Fibroblast of skin of abdomen (primary cell): ENCODE data around the gene HMMR.

Source experiments
- DNase-seq: peaks from one replicate; pipeline ENCODE4 v3.0.0-alpha.2; 2013

The HMMR gene

DNA sequence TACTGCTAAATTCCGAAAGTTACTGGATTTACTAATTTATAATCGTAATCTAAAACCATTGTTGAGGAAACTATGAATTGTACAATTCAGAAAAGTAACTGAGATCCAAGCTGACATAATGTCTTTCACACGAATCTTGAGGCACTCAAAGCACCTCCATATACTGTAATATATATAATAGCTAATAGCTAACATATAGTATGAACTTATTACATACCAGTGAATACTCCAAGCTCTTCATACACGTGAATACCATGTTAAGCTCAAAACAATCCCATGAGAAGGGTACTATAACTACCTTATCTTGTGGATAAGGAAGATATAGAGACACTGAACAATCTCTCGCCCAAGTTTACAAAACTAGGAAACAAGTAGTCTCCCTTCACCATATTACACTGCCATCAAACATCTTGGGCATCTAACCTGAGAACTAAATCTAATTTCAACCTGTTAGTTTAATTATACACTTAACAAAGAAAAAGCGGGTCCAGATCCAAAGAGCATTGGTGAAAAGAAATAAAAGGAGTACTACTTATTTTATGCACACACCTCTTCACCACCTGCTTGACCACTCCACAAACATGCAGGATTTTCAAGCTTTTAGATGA lies 1.6 kb upstream of the HMMR start:
- no peak for DNase-seq

- DNase-seq: no peak
Observed at GRCh38 chr5:163459462-163459818, 992 bp upstream of the HMMR start.

- peak; percentile 99 for DNase-seq
Observed at GRCh38 chr5:163459819-163460561, 442 bp upstream of the HMMR start, which contains the start of gene NUDCD2. NUDCD2 (minus strand) TSS chr5:163460102; CDS start chr5:163460050, 52 bp downstream.

DNA sequence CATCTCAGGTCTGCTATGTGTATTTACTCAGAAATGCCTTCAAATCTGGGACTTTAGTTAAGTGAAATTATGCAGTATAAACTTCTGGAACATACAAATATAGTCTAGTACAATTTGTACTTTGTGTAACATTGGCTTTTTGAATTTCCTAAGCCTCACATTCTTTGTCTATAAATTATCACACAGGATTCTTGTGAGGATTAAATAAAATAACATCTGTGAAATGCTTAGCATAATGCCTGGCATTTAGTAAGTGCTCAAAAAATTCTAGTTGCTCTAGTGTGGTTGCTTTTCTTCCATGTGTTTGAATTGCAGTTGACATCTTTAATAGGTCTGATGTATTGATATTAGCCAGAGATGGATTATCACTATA lies 2.6 kb downstream of the HMMR start:
- DNase-seq: no peak

DNA sequence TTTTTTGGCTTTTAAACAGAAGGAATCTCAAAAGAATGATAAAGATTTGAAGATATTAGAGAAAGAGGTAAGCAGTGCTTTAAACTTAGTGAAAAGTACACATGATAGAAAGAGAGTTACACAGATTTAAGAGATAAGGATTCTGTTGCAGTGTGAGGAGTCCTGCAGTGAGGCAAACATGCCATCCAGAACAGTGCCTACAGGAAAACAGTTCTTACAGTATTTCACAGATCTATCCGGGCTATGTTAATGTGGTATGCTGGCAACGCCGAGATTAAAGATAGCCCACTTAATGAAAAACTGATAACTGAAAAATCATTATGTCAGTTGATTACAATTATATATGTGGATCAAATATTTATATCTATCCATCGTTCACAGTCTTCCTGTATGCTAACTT lies 7.2 kb downstream of the HMMR start:
- no peak for DNase-seq

GRCh38 chr5:163473635-163474243 lies 13.3 kb downstream of the HMMR start:
- no peak for DNase-seq

DNA sequence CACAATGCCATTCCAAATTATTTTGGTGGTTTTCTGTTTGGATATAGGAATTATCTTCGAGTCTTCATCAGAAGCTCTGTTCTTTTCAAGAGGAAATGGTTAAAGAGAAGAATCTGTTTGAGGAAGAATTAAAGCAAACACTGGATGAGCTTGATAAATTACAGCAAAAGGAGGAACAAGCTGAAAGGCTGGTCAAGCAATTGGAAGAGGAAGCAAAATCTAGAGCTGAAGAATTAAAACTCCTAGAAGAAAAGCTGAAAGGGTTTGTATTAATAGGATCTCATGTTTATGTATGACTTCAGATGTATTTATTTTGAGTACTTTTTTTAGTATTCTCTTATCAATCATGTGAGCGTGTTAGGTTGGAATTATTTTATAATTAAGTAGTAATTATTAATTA lies 15.0 kb downstream of the HMMR start:
- no peak for DNase-seq

- DNase-seq: no peak
Observed at GRCh38 chr5:163478126-163478981, 17.9 kb downstream of the HMMR start.

DNA sequence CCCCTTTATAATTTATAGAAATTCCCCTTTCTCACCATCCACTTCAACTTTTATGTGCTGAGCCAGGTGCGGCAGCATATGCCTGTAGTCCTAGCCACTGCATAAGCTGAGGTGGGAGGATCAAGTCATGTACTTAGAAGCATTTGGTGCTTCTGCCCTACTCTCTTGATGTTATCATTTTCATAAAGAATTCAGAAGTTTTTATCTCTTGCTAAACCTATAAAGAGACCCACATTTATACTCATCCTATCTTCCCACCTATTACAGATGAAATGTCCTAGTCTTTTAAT lies 18.5 kb downstream of the HMMR start:
- no peak for DNase-seq

GRCh38 chr5:163489055-163489744 lies 28.8 kb downstream of the HMMR start:
- peak; percentile 10 for DNase-seq

GRCh38 chr5:163489745-163490075 lies 29.3 kb downstream of the HMMR start:
- no peak for DNase-seq

DNA sequence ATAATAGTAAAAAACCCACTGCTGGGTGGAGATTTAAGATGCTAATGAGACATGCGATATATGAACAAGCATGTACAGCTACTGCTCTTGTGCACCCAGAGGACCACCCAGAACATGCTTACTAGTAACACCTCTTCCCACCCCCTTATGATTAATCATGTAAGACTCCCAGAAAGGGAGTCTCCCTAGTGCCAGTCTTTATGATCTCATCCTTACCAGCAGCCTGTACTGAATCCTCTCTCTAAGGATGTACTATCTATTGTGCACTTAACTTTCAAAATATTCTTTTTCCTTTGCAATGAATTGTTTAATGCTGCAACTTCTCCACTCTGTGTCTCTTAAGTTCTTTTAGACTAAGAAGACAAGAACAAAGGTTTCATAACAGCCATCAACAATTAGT lies 35.9 kb downstream of the HMMR start:
- DNase-seq: peak; percentile 48

DNA sequence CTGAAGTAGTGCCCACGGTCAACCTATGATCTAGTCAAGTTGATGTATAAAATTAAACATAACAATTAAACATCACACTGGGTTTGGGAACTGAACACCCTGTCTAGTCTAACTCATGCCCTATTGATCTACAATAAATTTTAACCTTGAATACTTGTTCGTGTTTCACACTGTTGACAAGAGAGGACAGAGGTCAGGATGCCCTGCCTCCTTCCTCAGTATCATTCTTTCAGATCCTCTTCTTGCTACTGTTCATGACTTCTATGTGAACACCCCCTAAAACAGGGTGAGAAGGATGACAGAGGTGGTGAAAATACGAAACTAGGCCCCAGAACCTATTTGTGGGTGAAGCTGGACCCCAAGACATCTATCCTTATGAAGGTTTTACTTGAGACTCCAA lies 36.9 kb downstream of the HMMR start:
- no peak for DNase-seq

DNA sequence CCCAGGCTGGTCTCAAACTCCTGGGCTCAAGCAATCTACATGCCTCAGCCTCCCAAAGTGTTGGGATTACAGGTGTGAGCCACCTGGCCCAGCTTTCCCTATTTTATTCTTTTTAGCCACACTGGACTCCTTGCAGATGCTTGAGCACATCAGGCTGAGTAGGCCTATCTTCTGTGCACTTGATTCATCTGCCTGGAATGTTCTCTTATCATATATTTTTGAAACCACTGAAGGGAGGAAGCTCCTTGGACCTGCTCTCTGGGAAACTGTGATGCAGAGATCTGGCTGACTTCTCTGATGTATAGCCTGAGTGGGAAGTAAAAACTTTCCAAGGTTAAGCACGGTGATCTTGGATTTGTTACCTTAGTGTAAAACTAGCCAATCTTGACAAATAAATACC lies 38.5 kb downstream of the HMMR start:
- peak; percentile 51 for DNase-seq

DNA sequence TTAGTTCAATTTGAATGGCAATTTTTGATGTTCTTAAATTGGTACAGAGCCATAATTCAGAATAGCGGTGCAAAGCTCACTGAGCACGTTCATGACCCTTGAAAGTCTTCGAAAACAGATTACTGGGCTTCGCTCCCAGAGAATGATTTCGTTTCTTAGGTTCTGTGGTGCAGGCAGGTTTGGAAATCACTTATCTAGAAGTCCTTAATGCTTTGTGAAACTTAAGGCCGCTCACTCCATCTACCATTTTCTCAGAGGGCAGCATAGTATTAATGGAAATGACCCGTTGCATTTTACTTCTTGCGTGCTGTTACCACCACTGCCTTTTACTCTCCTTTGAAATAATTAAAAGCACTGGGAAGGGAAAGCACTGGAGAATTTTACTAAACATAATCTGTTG lies 42.1 kb downstream of the HMMR start:
- DNase-seq: no peak

DNA sequence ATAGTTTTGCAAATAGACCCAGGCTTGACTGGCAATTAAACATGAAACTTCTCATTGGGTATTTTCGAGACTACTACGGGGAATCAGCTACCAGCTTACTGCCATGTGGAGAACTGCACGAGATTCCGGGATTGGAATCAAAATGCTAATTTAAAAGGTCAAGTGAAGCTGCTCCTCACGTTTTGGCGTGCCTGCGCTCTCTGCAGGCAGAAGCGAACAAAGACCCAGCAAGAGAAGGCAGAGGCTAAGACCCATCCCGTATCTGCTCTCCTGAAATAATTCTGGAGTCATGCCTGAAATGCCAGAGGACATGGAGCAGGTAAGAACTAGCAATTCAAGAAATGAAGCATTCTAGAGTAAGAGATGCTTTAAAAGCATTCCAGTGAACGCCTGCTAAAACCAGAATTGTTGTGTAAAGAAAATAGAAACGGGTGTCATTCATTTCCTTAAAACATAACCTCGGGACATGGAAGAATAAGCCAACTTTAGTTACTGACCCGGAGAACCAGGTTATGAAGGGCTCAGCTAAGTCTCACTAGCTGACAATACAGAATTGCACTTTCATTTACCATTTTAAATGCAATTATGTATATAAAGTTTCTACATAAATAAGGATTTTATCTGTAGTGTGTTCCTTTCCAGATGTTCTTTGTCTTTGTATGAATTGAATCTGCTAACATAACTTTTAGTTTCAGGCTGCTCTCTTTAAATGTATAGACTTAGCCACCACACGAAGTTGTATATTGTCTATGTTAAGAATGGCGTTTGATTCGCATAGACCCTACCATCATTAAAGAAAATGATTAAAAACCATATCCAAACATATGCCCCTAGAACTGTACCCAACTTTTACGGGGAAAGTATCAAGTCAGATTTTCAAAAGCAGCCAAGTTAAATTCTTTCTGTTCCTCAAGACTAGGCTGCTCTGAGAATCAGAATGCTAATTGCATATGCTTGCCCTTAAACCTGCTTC lies 43.0 kb downstream of the HMMR start:
- DNase-seq: peak; percentile 83

DNA sequence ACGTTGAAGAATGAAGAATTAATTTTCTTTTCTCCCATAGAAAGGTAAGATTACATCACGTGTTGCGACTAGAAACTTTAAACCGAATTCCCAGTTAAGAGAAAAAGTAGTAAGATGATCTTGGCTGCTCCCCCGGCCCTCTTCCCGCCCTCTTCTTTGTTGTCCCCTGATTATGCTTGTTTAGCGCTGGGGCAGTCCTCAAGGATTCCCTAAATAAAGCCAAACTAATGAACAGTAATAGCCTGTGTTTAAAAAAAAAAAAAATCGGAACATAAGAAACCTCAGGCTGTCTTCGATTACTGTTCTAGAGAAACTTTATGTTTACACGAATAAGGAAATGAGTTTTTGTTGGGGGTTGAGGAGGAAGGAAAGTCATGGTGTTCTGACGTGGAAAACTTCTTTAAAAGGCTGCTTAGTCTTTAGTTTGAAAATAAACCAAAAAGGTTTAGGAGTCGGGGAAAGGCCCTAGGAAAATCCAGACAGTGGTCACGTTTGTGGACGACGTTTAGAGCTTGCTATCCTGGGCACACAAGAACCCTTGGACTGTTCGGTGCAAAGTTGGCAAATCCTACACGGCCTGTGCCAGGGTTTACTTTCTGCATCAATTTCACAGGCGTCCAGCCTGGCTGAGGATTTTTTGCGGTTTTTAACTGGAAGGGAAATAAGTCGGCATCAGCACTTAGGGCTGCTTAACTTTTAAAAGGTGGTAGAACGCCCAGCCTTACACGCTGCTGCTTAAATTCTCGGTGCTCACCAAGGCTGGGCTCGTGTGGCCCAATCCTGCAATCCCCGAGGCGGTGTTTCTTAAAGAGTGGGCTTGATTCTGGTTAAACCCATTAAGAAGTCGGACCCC lies 43.9 kb downstream of the HMMR start:
- DNase-seq: peak; percentile 58

DNA sequence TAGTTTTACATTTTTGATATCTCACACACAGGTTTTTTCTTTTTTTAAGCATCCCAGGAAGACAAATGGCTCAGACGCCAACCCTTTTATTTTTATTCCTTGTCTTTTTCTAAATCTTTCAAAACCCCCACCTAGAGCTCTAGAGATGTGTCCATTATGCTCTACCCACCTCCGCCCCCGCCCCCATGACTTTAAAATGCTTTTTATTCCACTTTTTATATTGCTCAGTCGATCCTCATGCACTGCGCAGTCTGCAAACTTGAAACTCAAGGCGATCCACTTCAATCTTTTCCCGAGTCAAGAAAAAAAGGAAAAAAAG lies 44.6 kb downstream of the HMMR start:
- DNase-seq: no peak

DNA sequence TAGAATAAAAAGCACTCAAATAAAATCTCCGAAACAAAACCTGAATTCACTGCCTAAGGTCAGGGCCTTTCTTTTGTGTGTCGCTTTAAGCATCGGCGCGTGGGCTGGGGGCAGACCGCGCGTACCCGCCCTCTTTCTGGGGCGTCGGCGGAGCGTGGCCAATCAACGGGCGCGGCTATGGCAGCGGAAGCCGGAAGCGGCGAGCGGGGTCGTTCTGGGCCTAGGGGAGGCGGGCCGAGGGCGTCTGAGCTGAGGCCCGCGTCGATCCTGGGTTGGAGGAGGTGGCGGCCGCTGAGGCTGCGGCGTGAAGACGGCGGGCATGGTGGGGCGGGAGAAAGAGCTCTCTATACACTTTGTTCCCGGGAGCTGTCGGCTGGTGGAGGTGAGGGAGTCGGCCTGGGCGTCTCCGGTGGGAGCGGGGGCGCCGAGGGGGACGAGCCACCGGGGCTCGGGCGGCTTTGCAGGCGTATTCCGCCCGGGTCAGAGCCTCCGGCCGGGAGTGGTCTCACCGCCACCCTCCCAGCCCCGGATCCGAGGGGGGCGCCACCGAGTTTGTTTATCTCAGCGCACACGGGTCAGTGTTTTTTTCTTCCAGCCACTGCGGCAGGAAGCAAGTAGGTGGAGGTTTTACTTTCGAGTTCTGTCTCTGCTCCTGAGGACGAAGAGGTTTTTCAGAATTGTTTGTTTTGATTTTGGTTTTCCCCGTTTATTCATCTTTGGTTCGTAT lies 45.1 kb downstream of the HMMR start, which contains the start of gene MAT2B:
TSS of gene MAT2B (plus strand) at position 252 of the 727 bp plus-strand sequence. CDS start at position 320, 68 bp downstream.
- DNase-seq: peak; percentile 95

GRCh38 chr5:163506095-163506457 lies 45.6 kb downstream of the HMMR start:
- no peak for DNase-seq
